Effector memory CD4-positive, alpha-beta T cell (primary cell): ENCODE data around the gene AGBL1.

Experiments used
- DNase-seq, 3 donors: peaks; one replicate each; pipeline ENCODE4 v3.0.0-alpha.2; 2020
- H3K27ac ChIP-seq: 2 replicates; pipeline ENCODE4 v1.7.0; 2013; ENCODE audit warnings: mild to moderate bottlenecking, low read length, moderate library complexity; ENCODE audit not compliant: insufficient read depth, poor library complexity, severe bottlenecking
- H3K27me3 ChIP-seq: replicated peaks from 2 replicates; pipeline ENCODE4 v1.7.0; 2013; ENCODE audit warnings: mild to moderate bottlenecking, low read length; ENCODE audit not compliant: insufficient read depth, control insufficient read depth, poor library complexity, severe bottlenecking
- H3K36me3 ChIP-seq: 2 replicates; pipeline ENCODE4 v1.7.0; 2013; ENCODE audit warnings: mild to moderate bottlenecking, low read length, moderate library complexity; ENCODE audit not compliant: control insufficient read depth, insufficient read depth
- H3K4me1 ChIP-seq: 2 replicates; pipeline ENCODE4 v1.7.0; 2013; ENCODE audit warnings: low read length, mild to moderate bottlenecking; ENCODE audit not compliant: control insufficient read depth, insufficient read depth, poor library complexity, severe bottlenecking
- H3K4me3 ChIP-seq: 2 replicates; pipeline ENCODE4 v1.7.0; 2013; ENCODE audit warnings: low read length, low read depth, mild to moderate bottlenecking; ENCODE audit not compliant: insufficient read depth, poor library complexity, severe bottlenecking
- H3K9me3 ChIP-seq: 2 replicates; pipeline ENCODE4 v1.7.0; 2013; ENCODE audit warnings: mild to moderate bottlenecking, low read length, moderate library complexity; ENCODE audit not compliant: control insufficient read depth

Gene AGBL1

DNA sequence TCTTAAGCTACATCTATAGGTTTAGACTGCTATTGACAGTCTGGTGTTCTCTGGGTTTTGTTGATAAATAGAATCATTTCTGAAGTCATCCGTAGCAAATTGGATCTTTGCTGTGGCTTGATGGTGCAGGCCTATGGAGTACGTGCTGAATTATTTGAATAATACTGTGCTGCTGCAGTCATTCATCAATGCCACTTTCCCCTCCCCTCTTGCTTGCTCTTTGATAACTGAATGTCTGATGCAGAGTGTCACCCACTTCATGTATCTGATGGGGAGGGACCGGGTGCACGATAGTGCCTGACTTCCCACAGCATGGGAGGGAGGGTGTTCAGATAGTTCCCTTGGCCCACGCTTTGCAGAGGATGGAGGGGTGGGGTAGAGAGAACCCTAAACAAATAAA lies 179.9 kb downstream of the AGBL1 start:
- no peak overlapping the region for H3K27ac ChIP-seq
- no peaks in the 10 kb centered on the region for H3K9me3 ChIP-seq
- H3K4me3 ChIP-seq = no peak overlapping the region
- no peaks in the 10 kb centered on the region for H3K27me3 ChIP-seq
- H3K4me1 ChIP-seq = no peaks in the 10 kb centered on the region
- H3K36me3 ChIP-seq = no peaks in the 10 kb centered on the region
- DNase-seq = no peak

DNA sequence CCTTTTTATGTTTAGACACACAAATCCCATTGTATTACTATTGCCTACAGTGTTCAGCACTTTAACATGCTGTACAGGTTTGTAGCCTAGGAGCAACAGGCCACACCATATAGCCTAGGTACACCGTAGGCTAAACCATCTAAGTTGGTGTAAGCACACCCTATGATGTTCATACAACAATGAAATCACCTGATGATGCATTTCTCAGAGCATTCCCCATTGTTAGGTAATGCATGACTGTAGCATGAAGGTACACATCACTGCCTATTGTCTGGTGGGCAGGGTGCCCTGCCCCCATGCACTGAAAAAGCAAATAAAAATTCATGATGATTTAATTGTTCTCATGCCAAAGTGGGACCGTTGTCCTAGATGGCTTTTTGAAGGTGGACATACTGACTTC lies 183.6 kb downstream of the AGBL1 start:
- DNase-seq = no peak
- Histone ChIP-seq H3K4me1 (no peaks in the 10 kb centered on the region), H3K27ac (no peak overlapping the region), H3K27me3 (no peaks in the 10 kb centered on the region), H3K9me3 (no peaks in the 10 kb centered on the region), H3K4me3 (no peak overlapping the region), H3K36me3 (no peaks in the 10 kb centered on the region)

DNA sequence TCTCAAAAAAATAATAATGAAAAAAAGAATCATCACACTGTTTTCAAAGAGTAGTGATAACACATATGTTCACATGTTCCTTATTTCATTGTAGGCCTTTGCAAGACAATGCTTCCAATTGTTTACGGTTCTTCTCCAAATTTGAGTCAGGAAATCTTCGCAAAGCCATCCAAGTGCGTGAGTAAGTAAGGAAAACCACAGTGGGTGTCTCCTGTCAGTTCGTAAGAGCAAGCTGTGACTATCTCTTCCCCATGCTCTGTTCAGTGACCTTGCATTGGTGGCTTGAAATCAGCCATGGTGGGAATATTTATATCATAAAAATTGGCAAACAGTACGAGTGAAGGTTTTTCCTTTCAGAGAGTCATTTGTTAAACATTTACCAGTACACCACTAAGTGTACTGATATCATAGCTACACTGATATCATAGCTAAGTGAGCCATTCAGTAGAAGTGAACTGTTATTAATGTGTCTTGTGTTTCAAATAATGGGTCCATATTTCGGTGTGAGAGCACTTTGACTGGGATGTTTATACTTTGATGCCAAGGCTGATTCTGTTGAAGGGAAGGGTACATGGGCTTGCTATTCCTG lies 187.3 kb downstream of the AGBL1 start:
- no peaks in the 10 kb centered on the region for H3K9me3 ChIP-seq
- H3K4me3 ChIP-seq = no peak overlapping the region
- H3K27me3 ChIP-seq = no peaks in the 10 kb centered on the region
- no peaks in the 10 kb centered on the region for H3K4me1 ChIP-seq
- DNase-seq = no peak
- no peaks in the 10 kb centered on the region for H3K36me3 ChIP-seq
- H3K27ac ChIP-seq = no peak overlapping the region

DNA sequence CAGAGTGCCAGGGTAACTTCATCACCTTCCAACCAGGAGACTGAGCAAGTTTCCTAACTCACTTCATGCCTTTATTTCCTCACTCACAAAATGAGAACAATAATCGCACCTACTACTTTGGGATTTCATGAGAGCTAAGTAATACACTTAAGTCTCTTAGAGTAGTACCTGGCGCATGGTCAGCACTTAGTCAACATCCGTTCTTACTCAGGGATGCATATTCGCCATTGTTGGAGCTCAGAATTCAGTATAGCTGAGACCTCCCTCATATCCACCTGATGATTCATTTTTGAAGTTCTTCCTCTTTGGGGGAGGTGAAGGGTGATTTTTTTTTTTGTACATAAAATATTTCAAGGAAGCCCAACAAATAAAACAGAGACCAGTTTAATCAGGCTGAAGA lies 188.2 kb downstream of the AGBL1 start:
- no peak for DNase-seq
- H3K4me3 ChIP-seq = no peak overlapping the region
- no peaks in the 10 kb centered on the region for H3K36me3 ChIP-seq
- no peak overlapping the region for H3K27ac ChIP-seq
- H3K9me3 ChIP-seq = no peaks in the 10 kb centered on the region
- no peaks in the 10 kb centered on the region for H3K4me1 ChIP-seq
- H3K27me3 ChIP-seq = no peaks in the 10 kb centered on the region

DNA sequence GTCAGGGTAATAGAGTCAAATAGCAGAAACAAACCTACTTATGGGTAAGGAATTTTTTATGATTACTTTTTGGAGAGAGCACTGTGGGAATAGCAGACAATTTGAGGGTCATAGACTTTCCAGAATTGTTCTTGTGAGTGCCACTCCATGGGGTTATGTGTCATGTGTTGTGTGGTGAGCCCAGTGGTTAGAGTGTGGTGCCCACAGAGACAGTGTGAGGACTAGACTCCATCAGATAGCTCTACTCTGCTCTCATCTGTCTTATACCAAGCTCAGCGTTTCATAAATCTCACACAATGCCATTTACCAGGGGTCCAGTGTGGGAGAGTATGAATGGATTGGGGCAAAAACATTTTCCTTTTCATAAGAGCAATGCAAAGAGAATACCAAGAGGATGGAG lies 188.9 kb downstream of the AGBL1 start:
- H3K4me3 ChIP-seq = no peak overlapping the region
- H3K9me3 ChIP-seq = no peaks in the 10 kb centered on the region
- H3K36me3 ChIP-seq = no peaks in the 10 kb centered on the region
- DNase-seq = no peak
- no peaks in the 10 kb centered on the region for H3K4me1 ChIP-seq
- H3K27me3 ChIP-seq = no peaks in the 10 kb centered on the region
- no peak overlapping the region for H3K27ac ChIP-seq

DNA sequence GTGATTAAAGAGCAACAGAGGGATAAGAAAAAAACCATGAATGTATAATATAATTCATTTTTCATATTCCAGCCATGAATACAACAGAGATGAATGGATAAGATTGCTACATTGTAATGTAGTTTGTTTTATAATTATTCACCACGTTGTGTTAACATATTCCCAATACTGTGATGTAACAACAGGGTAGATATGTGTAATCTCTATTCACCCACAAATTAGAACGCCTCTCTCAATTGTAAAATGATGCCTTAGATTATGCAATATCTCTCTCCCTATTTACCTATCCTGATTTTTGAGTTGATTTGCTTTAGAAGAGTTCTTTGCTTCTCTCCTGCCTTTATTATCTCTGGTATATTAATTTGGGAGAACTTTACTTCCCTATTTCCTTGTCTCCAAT lies 193.6 kb downstream of the AGBL1 start:
- H3K4me1 ChIP-seq = no peaks in the 10 kb centered on the region
- H3K9me3 ChIP-seq = no peaks in the 10 kb centered on the region
- H3K4me3 ChIP-seq = no peak overlapping the region
- no peaks in the 10 kb centered on the region for H3K27me3 ChIP-seq
- no peak for DNase-seq
- no peaks in the 10 kb centered on the region for H3K36me3 ChIP-seq
- H3K27ac ChIP-seq = no peak overlapping the region

DNA sequence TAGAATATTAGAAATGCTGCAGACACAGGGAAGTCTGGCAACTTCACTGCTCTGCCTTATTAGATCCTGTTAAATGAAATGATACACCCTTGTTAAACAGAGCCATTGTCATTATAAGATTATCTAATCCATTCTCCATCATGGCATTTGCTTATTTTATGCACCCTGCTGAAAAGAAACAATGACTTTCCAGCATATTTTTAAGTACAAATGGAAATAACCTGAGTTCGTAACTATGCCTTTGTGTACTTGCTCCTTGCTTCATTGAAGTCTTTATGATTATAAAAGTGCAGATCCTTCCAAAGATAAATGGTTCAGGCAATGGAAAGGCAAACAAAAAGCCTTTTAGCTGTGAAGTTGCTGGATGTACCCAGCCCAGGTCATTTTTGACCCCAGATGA lies 195.7 kb downstream of the AGBL1 start:
- no peaks in the 10 kb centered on the region for H3K36me3 ChIP-seq

DNA sequence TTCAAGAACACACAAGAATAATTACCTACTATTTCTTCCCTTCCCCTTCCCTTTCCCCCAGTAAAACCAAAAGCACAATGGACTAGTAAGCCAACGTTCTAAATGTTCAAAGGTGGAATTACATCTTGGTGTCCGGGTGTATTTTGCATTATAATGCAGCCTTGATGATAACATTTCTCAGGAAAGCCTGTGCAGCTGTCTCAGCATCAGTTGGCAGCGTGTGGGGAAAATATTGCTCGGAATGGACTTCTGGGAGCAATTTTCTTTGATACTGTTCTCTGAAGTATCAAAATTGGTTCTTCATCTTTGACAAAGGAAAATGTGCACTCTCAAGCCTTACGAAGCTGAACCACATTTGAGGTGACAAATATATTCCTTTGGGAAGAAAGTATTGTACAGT lies 198.9 kb downstream of the AGBL1 start:
- Histone ChIP-seq H3K36me3 (no peaks in the 10 kb centered on the region), H3K27ac (no peak overlapping the region), H3K9me3 (no peaks in the 10 kb centered on the region), H3K4me3 (no peak overlapping the region), H3K27me3 (no peaks in the 10 kb centered on the region), H3K4me1 (no peaks in the 10 kb centered on the region)
- DNase-seq = no peak

More for the DNA sequence above, 195.7 kb downstream of the AGBL1 start:
- H3K9me3 ChIP-seq = no peaks in the 10 kb centered on the region
- H3K4me3 ChIP-seq = no peak overlapping the region
- H3K27ac ChIP-seq = no peak overlapping the region
- no peaks in the 10 kb centered on the region for H3K4me1 ChIP-seq
- DNase-seq = no peak
- H3K27me3 ChIP-seq = no peaks in the 10 kb centered on the region

DNA sequence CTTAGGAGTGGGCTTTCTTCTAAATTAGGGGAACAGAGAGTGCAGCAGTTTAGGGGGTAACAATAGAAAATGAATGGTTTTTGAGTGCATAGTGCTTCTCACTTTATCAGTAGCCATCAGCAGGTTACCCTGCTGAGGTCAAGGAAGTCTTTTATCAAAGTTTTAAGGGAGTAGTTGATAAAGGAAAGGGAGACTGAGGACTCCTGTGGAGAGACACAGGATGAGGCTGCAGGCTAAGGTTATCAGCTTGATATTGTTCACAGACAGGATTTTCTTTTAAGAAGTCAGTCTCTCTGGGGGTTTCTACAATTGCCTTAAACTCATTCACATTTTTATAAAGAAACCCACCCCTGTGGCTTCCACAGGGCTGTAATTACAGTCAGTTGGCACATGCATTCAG lies 205.0 kb downstream of the AGBL1 start:
- H3K4me3 ChIP-seq = no peak overlapping the region
- no peaks in the 10 kb centered on the region for H3K9me3 ChIP-seq
- no peaks in the 10 kb centered on the region for H3K4me1 ChIP-seq
- no peak for DNase-seq
- H3K27me3 ChIP-seq = no peaks in the 10 kb centered on the region
- no peaks in the 10 kb centered on the region for H3K36me3 ChIP-seq
- no peak overlapping the region for H3K27ac ChIP-seq

DNA sequence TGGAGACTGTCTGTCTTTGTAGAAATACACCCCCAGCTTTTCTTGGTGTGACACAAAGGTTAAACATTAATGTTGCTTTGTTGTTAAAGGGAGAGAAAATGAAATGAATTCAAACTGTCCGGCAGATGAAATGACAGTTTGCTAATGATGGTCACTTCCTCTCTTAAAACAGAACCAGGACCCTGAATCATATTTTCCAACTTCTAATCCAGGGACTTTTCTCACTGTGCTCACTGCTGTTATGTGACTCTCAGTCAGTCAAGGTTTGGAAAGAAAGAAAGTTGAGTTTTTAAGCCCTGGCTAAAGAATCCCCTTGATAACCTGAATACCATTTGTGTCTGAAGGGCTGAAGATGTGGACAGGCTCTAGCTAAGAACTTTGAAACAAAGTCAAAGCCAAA lies 215.8 kb downstream of the AGBL1 start:
- no peak for DNase-seq
- Histone ChIP-seq H3K27me3 (no peaks in the 10 kb centered on the region), H3K27ac (no peak overlapping the region), H3K4me1 (no peaks in the 10 kb centered on the region), H3K9me3 (no peaks in the 10 kb centered on the region), H3K36me3 (no peaks in the 10 kb centered on the region), H3K4me3 (no peak overlapping the region)

DNA sequence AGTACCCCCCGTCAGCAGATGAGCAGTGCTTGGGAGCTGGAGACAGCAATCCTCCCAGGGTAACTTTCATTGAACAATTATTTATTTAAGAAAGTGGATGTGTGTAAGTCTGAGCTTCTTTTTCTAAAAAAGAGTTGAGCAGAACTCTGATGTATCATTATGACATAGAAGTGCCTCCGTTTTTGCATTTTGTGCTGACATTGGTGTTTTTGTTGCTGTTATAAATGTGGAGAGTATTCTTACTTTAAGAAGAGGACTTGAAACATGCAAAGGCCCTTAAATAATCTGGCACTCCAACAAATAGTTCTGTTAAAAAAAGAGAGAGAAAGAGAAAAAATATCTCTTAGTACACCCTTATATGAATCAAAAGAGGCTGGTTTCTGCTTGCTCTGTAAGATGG lies 217.1 kb downstream of the AGBL1 start:
- Histone ChIP-seq H3K36me3 (no peaks in the 10 kb centered on the region), H3K27ac (no peak overlapping the region), H3K9me3 (no peaks in the 10 kb centered on the region), H3K4me1 (no peaks in the 10 kb centered on the region), H3K4me3 (no peak overlapping the region), H3K27me3 (no peaks in the 10 kb centered on the region)
- DNase-seq = no peak
